Endothelial cell of umbilical vein (primary cell): ENCODE measurements around the gene USB1.

ENCODE experiments used
- CTCF ChIP-seq, 2 donors: IDR thresholded peaks; 1 replicate in 1 of 2; 2 replicates in 1 of 2; pipeline ENCODE4 v1.5.1; 2011; ENCODE audit warnings: low read length in 2 of 2, mild to moderate bottlenecking in 2 of 2, moderate library complexity in 2 of 2, control low read depth in 1 of 2, inconsistent platforms in 1 of 2, low read depth in 1 of 2; ENCODE audit not compliant: insufficient read depth in 1 of 2; ENCODE audit errors: extremely low read depth in 1 of 2
- EZH2 ChIP-seq: IDR thresholded peaks from 2 replicates; pipeline ENCODE4 v1.6.1; 2012; ENCODE audit warnings: borderline replicate concordance, low read depth, mild to moderate bottlenecking, moderate library complexity, low read length, inconsistent platforms; ENCODE audit not compliant: severe bottlenecking
- POLR2A ChIP-seq: IDR thresholded peaks from 2 replicates; pipeline ENCODE4 v1.6.1; 2012; ENCODE audit warnings: low read depth, mild to moderate bottlenecking, control low read depth, low read length

GRCh38 chr16:57987441-57988177 is 13.6 kb upstream of the USB1 start:
- no peak for TF ChIP-seq POLR2A
- no peak for TF ChIP-seq CTCF (IDR thresholded peaks at IDR 0.05; ENCODE audit: extremely low read depth in 1 of 2, insufficient read depth in 1 of 2, low read depth in 1 of 2, low read length in 2 of 2)
- no peak for TF ChIP-seq EZH2
